ENCODE results near the gene SCAMP5.

SCAMP5 gene

GRCh38 chr15:75043509-75044257 is 48.3 kb downstream of the SCAMP5 start:
- DNase-seq (ENCODE audit: low read depth) = peak; percentile 99

DNA sequence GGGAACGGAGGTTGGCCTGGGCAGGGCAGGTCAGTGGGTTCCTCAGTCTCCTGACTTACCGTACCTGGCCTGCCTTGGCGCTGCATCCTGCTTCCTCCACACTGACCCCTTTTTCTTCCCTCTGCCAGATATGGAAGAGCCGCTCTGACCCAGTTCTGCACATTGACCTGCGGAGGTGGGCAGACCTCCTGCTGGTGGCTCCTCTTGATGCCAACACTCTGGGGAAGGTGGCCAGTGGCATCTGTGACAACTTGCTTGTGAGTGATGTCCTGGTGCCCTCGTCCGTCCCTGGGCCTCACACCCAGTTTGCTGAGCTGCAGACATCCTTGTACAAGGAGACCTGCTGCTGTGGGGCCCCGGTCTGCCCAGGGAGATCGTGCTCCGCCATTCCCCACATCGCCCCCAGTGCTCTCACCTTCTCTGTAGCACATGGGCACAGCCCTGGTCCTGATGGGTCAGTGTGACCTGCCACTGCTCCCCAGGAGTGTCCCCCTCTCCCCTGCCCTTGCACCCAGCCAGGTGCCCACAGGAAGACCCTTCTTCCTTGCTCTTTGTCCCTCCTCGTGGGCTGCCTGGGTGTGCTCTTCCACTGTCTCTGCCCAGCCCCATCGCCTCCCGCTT is 49.0 kb downstream of the SCAMP5 start:
- in situ Hi-C loops (cut with HindIII; ENCODE audit: low sequenced_read_pairs) = no loop called here
- TF ChIP-seq CTCF (IDR thresholded peaks at IDR 0.05; ENCODE audit: low read depth, low read length, missing control alignments) = no peak
- no peak overlapping the region for H3K4me3 ChIP-seq (ENCODE audit: low read depth, low read length)
- DNase-seq (ENCODE audit: low read depth) = no peak

More at GRCh38 chr15:75043509-75044257, 48.3 kb downstream of the SCAMP5 start:
- in situ Hi-C loops (cut with HindIII; ENCODE audit: low sequenced_read_pairs) = no loop called here
- peak; percentile 58 for TF ChIP-seq CTCF (IDR thresholded peaks at IDR 0.05; ENCODE audit: low read depth, low read length, missing control alignments)
- H3K4me3 ChIP-seq (ENCODE audit: low read depth, low read length) = no peak overlapping the region

GRCh38 chr15:75045332-75046015 is 50.1 kb downstream of the SCAMP5 start:
- DNase-seq (ENCODE audit: low read depth) = no peak
- in situ Hi-C loops (cut with HindIII; ENCODE audit: low sequenced_read_pairs) = no loop called here
- TF ChIP-seq CTCF (IDR thresholded peaks at IDR 0.05; ENCODE audit: low read depth, low read length, missing control alignments) = no peak
- H3K4me3 ChIP-seq (ENCODE audit: low read depth, low read length) = no peak overlapping the region

GRCh38 chr15:75048394-75048793 is 53.0 kb downstream of the SCAMP5 start:
- no peak for TF ChIP-seq CTCF (IDR thresholded peaks at IDR 0.05; ENCODE audit: low read depth, low read length, missing control alignments)
- no peak overlapping the region for H3K4me3 ChIP-seq (ENCODE audit: low read depth, low read length)
- no peak for DNase-seq (ENCODE audit: low read depth)
- in situ Hi-C loops (cut with HindIII; ENCODE audit: low sequenced_read_pairs) = no loop called here

DNA sequence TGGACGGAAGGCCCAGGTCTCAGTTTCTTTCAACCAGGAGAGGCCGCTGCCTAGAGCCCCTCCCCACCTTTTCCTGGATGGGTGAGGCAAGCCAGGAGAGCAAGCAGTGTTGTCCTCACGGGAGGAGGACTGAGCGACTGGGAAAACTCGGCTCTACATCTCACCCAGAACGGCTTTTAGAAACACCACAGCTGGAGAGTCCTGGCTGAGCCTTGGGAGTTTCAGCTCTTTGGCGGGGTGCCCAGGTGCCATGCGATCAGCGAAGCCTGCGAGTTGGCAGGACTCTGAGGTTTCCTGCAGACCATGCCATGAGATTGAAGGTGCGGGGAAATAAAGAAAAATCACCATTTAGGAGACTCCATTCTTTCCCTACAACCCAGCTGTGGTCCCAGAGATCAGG is 54.0 kb downstream of the SCAMP5 start:
- TF ChIP-seq CTCF (IDR thresholded peaks at IDR 0.05; ENCODE audit: low read depth, low read length, missing control alignments) = no peak
- no peak overlapping the region for H3K4me3 ChIP-seq (ENCODE audit: low read depth, low read length)
- no peak for DNase-seq (ENCODE audit: low read depth)
- in situ Hi-C loops (cut with HindIII; ENCODE audit: low sequenced_read_pairs) = no loop called here

DNA sequence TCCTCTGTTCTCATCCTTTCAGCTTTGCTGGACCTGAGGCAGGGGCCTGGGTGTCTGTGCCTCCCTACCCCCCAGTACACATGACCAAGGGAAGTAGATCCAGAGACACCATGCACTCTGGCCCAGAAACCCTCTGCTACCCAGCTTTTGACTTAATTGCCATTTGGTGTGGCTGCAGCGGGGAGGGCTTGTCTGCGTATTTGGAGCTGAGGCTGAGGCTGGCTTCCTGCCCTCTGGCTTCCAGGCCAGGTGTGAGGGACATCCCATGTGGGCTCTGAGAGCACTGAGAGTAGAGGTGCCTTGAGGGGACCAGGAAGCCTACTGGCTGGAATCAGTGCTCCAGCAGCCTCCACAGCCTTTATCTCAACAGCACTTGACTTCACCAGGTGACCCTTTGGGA is 54.9 kb downstream of the SCAMP5 start:
- no peak overlapping the region for H3K4me3 ChIP-seq (ENCODE audit: low read depth, low read length)
- no peak for TF ChIP-seq CTCF (IDR thresholded peaks at IDR 0.05; ENCODE audit: low read depth, low read length, missing control alignments)
- no peak for DNase-seq (ENCODE audit: low read depth)
- in situ Hi-C loops (cut with HindIII; ENCODE audit: low sequenced_read_pairs) = no loop called here

Measured in astrocyte of the cerebellum (primary cell).